Vagina (tissue), 2 donors: ENCODE measurements around the gene TLN1. TPM values are rescaled to one million over a fixed set of nuclear protein-coding genes. Genes with fewer than 3 reads are reported as not detected.

Experiments
- DNase-seq, 2 donors: peaks; one replicate each; pipeline ENCODE4 v3.0.0-alpha.2; 2017; ENCODE audit errors: extremely low spot score in 2 of 2
- H3K27ac ChIP-seq: fragments of 200-600 bp; sonication (generic); one replicate; pipeline ENCODE4 v1.5.1; 2019
- H3K27me3 ChIP-seq: fragments of 200-600 bp; sonication (generic); one replicate; pipeline ENCODE4 v1.5.1; 2019
- H3K36me3 ChIP-seq, 2 donors: fragments of 200-600 bp; sonication (generic); one replicate each; pipeline ENCODE4 v1.5.1; 2017 to 2019
- H3K4me1 ChIP-seq: fragments of 200-600 bp; sonication (generic); one replicate; pipeline ENCODE4 v1.5.1; 2019
- H3K4me3 ChIP-seq, 2 donors: fragments of 200-600 bp; sonication (generic); 1 replicate in 1 of 2; 2 replicates in 1 of 2; pipeline ENCODE4 v1.5.1; 2016 to 2019
- H3K9me3 ChIP-seq: fragments of 200-600 bp; sonication (generic); one replicate; pipeline ENCODE4 v1.5.1; 2019
- CTCF ChIP-seq, 3 experiments: fragments of 450-650 bp in 2 of 3; fragments of 200-600 bp in 1 of 3; sonication (generic) in 1 of 3; IDR thresholded peaks; one replicate each; pipeline ENCODE4 v1.5.1; 2017 to 2019; ENCODE audit warnings: antibody characterized with exemption in 3 of 3, mild to moderate bottlenecking in 2 of 3, moderate library complexity in 2 of 3
- POLR2A ChIP-seq, 2 donors: fragments of 450-650 bp; IDR thresholded peaks; one replicate each; pipeline ENCODE4 v1.6.1; 2017; ENCODE audit warnings: antibody characterized with exemption in 2 of 2, mild to moderate bottlenecking in 2 of 2, moderate library complexity in 2 of 2
- POLR2AphosphoS5 ChIP-seq, 2 donors: sonication (generic); formaldehyde crosslinking; IDR thresholded peaks; one replicate each; pipeline ENCODE4 v1.9.0; 2017; ENCODE audit warnings: antibody characterized with exemption in 2 of 2, mild to moderate bottlenecking in 2 of 2, low read depth in 1 of 2; ENCODE audit not compliant: insufficient read depth in 1 of 2
- intact Hi-C: fragments of 100-400 bp; cut with DNase I; formaldehyde crosslinking; loops from one replicate; pipeline ENCODE4 v1.15.1; 2023
- total RNA-seq: library from RNA; depleted of rRNA; stranded (reverse); fragments of >200 nt; gene quantifications from one replicate; pipeline ENCODE4 v1.2.3, GENCODE V29; 2016

Gene TLN1
- total RNA-seq, 1 donor from 2014 or later, result 268 TPM

- no peak for DNase-seq
- Histone ChIP-seq H3K27me3 (no peaks in the 10 kb centered on the region), H3K9me3 (no peaks in the 10 kb centered on the region), H3K4me3 (no peak overlapping the region), H3K4me1 (peaks cover 23% of the 10 kb centered on the region), H3K36me3 (peaks cover 0 to 9% of the 10 kb centered on the region in 2 donors), H3K27ac (no peak overlapping the region)
- no peak for TF ChIP-seq POLR2A (IDR thresholded peaks at IDR 0.05)
- TF ChIP-seq POLR2AphosphoS5 (IDR thresholded peaks at IDR 0.05; ENCODE audit: insufficient read depth in 1 of 2, low read depth in 1 of 2), result no peak
- TF ChIP-seq CTCF (IDR thresholded peaks at IDR 0.05), result no peak
- intact Hi-C loops, result loop anchor here (10.0 kb wide), 1 partner anchor 1436 kb away; no protein-coding TSS in a partner anchor
Measured at GRCh38 chr9:35758475-35759050, 26.6 kb upstream of the TLN1 start.

DNA sequence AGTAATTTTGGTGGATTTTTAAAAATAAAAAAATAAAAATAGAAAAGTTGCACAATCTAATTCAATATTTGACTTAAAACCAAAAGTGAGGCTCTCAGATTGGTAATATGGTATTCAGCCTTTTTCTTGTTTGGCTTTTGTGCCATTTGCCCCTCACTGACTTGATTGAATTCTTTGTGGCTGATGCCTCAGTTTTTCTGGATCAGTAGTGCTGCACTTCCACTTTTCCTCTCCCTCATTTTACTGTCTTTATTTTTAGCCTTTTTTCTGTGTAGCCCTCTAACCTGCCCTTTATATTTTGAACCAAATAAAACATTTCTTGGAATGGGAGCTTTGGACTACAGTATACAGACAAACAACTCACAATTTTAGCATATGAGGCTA, 25.9 kb upstream of the TLN1 start:
- H3K27ac ChIP-seq, result no peak overlapping the region
- TF ChIP-seq POLR2AphosphoS5 (IDR thresholded peaks at IDR 0.05; ENCODE audit: insufficient read depth in 1 of 2, low read depth in 1 of 2) (no peak), CTCF (IDR thresholded peaks at IDR 0.05) (no peak), POLR2A (IDR thresholded peaks at IDR 0.05) (no peak)
- H3K36me3 ChIP-seq, result peaks cover 0 to 16% of the 10 kb centered on the region in 2 donors
- no peaks in the 10 kb centered on the region for H3K9me3 ChIP-seq
- H3K27me3 ChIP-seq, result no peaks in the 10 kb centered on the region
- intact Hi-C loops, result loop anchor here (10.0 kb wide), 1 partner anchor 1437 kb away; no protein-coding TSS in a partner anchor
- no peak overlapping the region for H3K4me3 ChIP-seq
- H3K4me1 ChIP-seq, result peaks cover 23% of the 10 kb centered on the region
- DNase-seq, result no peak

DNA sequence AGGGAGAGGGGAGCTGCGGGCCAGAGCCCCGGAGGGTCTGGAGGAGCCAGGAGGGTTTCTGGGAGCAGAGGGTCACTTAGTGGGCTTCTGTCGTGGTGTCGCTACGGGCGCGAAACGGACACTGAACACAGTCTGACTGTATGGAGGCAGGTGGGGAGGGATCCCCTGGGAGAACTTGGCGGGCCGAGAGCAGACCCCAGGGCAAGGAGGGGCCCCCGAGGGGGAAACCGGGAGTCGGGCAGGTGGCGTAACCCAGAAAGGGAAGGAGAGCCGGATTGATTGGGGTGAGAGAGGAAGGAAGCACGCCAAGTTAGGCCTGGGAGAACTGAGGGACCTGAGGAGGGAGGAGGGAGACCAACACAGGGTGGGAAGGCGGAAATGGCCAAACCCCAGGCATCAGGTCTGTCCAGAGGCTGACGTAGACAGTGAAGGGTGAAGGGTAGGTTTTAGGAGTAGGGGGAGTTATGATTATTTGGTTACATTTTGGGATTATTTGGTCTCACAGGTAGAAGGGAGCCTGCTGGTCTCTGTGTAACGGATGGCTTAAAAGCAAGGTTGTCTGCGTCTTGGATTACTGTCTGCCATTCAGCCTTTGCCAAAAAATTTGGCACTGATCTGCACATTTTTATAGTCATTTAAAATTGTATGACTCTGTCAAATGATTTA, 25.4 kb upstream of the TLN1 start:
- TF ChIP-seq POLR2AphosphoS5 (IDR thresholded peaks at IDR 0.05; ENCODE audit: insufficient read depth in 1 of 2, low read depth in 1 of 2), result peak in 1 of 2 donors; percentile 59
- TF ChIP-seq POLR2A (IDR thresholded peaks at IDR 0.05), result no peak
- no peak for TF ChIP-seq CTCF (IDR thresholded peaks at IDR 0.05)
- H3K27ac ChIP-seq, result peak overlapping the region; percentile 70
- H3K36me3 ChIP-seq, result peaks cover 0 to 21% of the 10 kb centered on the region in 2 donors
- H3K9me3 ChIP-seq, result no peaks in the 10 kb centered on the region
- DNase-seq, result no peak
- intact Hi-C loops, result loop anchor here (10.0 kb wide), 1 partner anchor 1437 kb away; no protein-coding TSS in a partner anchor
- H3K4me3 ChIP-seq, result peak overlapping the region; percentile 47 to 53
- H3K4me1 ChIP-seq, result peaks cover 23% of the 10 kb centered on the region
- H3K27me3 ChIP-seq, result no peaks in the 10 kb centered on the region

DNA sequence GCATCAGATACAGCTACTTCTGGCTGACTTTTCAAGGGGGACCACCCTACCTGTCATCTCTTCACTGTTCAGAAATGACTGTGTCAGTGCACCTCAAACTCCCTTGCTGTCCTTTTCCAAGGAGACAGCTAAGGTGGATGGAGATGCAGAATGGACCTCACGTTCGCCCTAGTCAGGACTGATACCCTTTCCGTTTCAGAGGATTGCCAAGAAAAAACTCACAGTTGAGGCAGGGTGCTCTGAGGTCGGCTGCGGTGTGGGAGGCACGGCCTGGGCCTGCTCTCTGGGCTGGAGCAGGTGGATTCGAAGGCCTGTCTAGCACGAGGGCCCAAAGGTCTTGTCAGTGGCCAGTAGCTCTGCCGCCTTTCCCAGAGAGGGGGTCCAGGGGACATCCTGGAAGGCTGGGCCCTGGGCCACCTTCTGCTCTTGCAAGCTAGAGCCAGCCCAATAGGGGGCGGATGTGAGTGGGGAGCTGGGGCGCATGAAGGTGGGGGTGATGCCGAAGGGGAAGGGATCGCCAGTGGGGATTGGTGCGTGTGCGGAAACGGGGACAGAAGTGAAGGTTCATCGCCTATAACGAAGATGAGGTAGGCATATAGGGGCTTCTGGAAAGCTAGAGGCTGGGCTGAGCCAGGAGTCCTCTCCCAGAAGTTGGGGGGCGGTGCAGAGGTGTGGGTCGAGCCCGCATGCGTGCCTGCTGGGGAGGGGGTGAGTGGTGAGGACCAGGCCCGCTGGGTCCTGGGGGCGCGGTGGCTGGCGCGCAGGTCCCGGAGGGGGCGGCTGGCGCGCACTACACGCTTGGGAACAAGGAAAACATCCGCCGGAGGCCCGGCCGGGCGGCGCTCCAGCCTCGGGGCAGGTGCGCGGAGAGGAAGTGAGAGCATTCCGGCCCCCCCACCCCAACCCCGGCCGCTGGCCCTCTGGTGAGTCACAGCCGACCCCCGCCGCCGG, 24.6 kb upstream of the TLN1 start:
- peak overlapping the region; percentile 70 for H3K27ac ChIP-seq
- H3K4me3 ChIP-seq, result peak overlapping the region; percentile 47 to 53
- intact Hi-C loops, result loop anchor here (10.0 kb wide), 1 partner anchor 1438 kb away; no protein-coding TSS in a partner anchor
- no peak for DNase-seq
- H3K9me3 ChIP-seq, result no peaks in the 10 kb centered on the region
- no peaks in the 10 kb centered on the region for H3K27me3 ChIP-seq
- peaks cover 23% of the 10 kb centered on the region for H3K4me1 ChIP-seq
- TF ChIP-seq CTCF (IDR thresholded peaks at IDR 0.05) (peak in 1 of 3 experiments; percentile 32), POLR2AphosphoS5 (IDR thresholded peaks at IDR 0.05; ENCODE audit: insufficient read depth in 1 of 2, low read depth in 1 of 2) (no peak), POLR2A (IDR thresholded peaks at IDR 0.05) (no peak)
- H3K36me3 ChIP-seq, result peaks cover 0 to 29% of the 10 kb centered on the region in 2 donors
